HEK293 (cell line): ENCODE data around the gene LRRC7.

Experiments used
- CTCF ChIA-PET: fragments of 350-600 bp; formaldehyde crosslinking; extraction: SDS; loops from one replicate; lab custom pipeline; 2021; ENCODE audit warnings: antibody characterized with exemption; lab: Yijun Ruan, JAX
- POLR2A ChIA-PET: fragments of 300-600 bp; formaldehyde crosslinking; extraction: SDS; loops from one replicate; lab custom pipeline; 2020; ENCODE audit warnings: antibody characterized with exemption, inconsistent platforms; lab: Yijun Ruan, JAX
- H3K27ac ChIP-seq: fragments of 200-500 bp; sonication (Bioruptor generic); 2 replicates; pipeline ENCODE4 v1.5.1; 2014; ENCODE audit warnings: low read depth, low read length, control low read depth, inconsistent platforms; ENCODE audit errors: extremely low read depth
- H3K36me3 ChIP-seq, 2 experiments: fragments of 200-500 bp in 1 of 2; sonication (Bioruptor generic) in 1 of 2; 1 replicate in 1 of 2; 2 replicates in 1 of 2; pipeline ENCODE4 v1.5.1; 2014 to 2017; ENCODE audit warnings: inconsistent platforms in 2 of 2, low read length in 2 of 2; ENCODE audit not compliant: control insufficient read depth in 2 of 2, insufficient read depth in 1 of 2
- H3K4me1 ChIP-seq: fragments of 200-500 bp; sonication (Bioruptor generic); 2 replicates; pipeline ENCODE4 v1.5.1; 2014; ENCODE audit warnings: mild to moderate bottlenecking, low read length, inconsistent platforms; ENCODE audit not compliant: control insufficient read depth, insufficient read depth
- H3K4me3 ChIP-seq: 2 replicates; pipeline ENCODE4 v1.5.1; 2011; ENCODE audit warnings: low read depth, mild to moderate bottlenecking, control low read depth, low read length, moderate library complexity
- H3K9me3 ChIP-seq: fragments of 200-500 bp; sonication (Bioruptor generic); 2 replicates; pipeline ENCODE4 v1.5.1; 2014; ENCODE audit warnings: low read depth, low read length, inconsistent platforms; ENCODE audit not compliant: control insufficient read depth, insufficient read depth
- RBAK ChIP-seq: fragments of 450-650 bp; formaldehyde crosslinking; IDR thresholded peaks from 2 replicates; pipeline ENCODE4 v1.5.1; 2016; ENCODE audit warnings: missing biosample characterization, missing genetic modification characterization
- ZBTB21 ChIP-seq: fragments of 450-650 bp; formaldehyde crosslinking; IDR thresholded peaks from 2 replicates; pipeline ENCODE4 v1.5.1; 2017; ENCODE audit warnings: missing biosample characterization, missing genetic modification characterization
- ZFP37 ChIP-seq: fragments of 450-650 bp; formaldehyde crosslinking; IDR thresholded peaks from 2 replicates; pipeline ENCODE4 v1.5.1; 2016; ENCODE audit warnings: missing biosample characterization, missing genetic modification characterization
- ZNF10 ChIP-seq: fragments of 450-650 bp; formaldehyde crosslinking; IDR thresholded peaks from 2 replicates; pipeline ENCODE4 v1.5.1; 2017; ENCODE audit warnings: missing biosample characterization, missing genetic modification characterization
- ZNF184 ChIP-seq: fragments of 450-650 bp; IDR thresholded peaks from 2 replicates; pipeline ENCODE4 v1.5.1; 2018; ENCODE audit warnings: missing biosample characterization, mild to moderate bottlenecking, missing genetic modification characterization
- ZNF24 ChIP-seq: fragments of 450-650 bp; formaldehyde crosslinking; IDR thresholded peaks from 2 replicates; pipeline ENCODE4 v1.5.1; 2016; ENCODE audit warnings: missing biosample characterization, missing genetic modification characterization
- ZNF292 ChIP-seq: fragments of 450-650 bp; formaldehyde crosslinking; IDR thresholded peaks from 2 replicates; pipeline ENCODE4 v1.5.1; 2016; ENCODE audit warnings: low read depth, missing biosample characterization, missing genetic modification characterization, borderline replicate concordance
- ZNF302 ChIP-seq: fragments of 450-650 bp; formaldehyde crosslinking; IDR thresholded peaks from 2 replicates; pipeline ENCODE4 v1.5.1; 2016; ENCODE audit warnings: missing biosample characterization, missing genetic modification characterization, low read depth
- ZNF341 ChIP-seq: fragments of 450-650 bp; formaldehyde crosslinking; IDR thresholded peaks from 2 replicates; pipeline ENCODE4; 2016; ENCODE audit warnings: low read depth, missing biosample characterization, missing genetic modification characterization
- ZNF558 ChIP-seq: fragments of 450-650 bp; formaldehyde crosslinking; IDR thresholded peaks from 2 replicates; pipeline ENCODE4 v1.5.1; 2016; ENCODE audit warnings: missing biosample characterization, missing genetic modification characterization
- ZNF596 ChIP-seq: fragments of 450-650 bp; IDR thresholded peaks from 2 replicates; pipeline ENCODE4 v1.5.0; 2018; ENCODE audit warnings: missing biosample characterization, mild to moderate bottlenecking, missing genetic modification characterization, moderate library complexity
- ZNF677 ChIP-seq: fragments of 450-650 bp; IDR thresholded peaks from 2 replicates; pipeline ENCODE4 v1.5.0; 2018; ENCODE audit warnings: missing biosample characterization, mild to moderate bottlenecking, missing genetic modification characterization, moderate library complexity
- ZNF785 ChIP-seq: fragments of 450-650 bp; formaldehyde crosslinking; IDR thresholded peaks from 2 replicates; pipeline ENCODE4 v1.5.1; 2016; ENCODE audit warnings: missing biosample characterization, missing genetic modification characterization
- ZSCAN23 ChIP-seq: fragments of 450-650 bp; formaldehyde crosslinking; IDR thresholded peaks from 2 replicates; pipeline ENCODE4 v1.5.1; 2016; ENCODE audit warnings: missing biosample characterization, missing genetic modification characterization
- TF ChIP-seq, protein P1 (sequence below): fragments of 450-650 bp; IDR thresholded peaks from 2 replicates; pipeline ENCODE4 v1.5.1; 2018; ENCODE audit warnings: missing biosample characterization, missing genetic modification characterization
- TF ChIP-seq, protein P2 (sequence below): fragments of 450-650 bp; formaldehyde crosslinking; IDR thresholded peaks from 2 replicates; pipeline ENCODE4 v1.5.1; 2016; ENCODE audit warnings: missing biosample characterization, missing genetic modification characterization
- TF ChIP-seq, protein P3 (sequence below): fragments of 450-650 bp; formaldehyde crosslinking; IDR thresholded peaks from 2 replicates; pipeline ENCODE4 v1.5.1; 2016; ENCODE audit warnings: missing biosample characterization, missing genetic modification characterization
- TF ChIP-seq, protein P4 (sequence below): fragments of 450-650 bp; formaldehyde crosslinking; IDR thresholded peaks from 2 replicates; pipeline ENCODE4 v1.5.0; 2017; ENCODE audit warnings: missing biosample characterization, missing genetic modification characterization, borderline replicate concordance

LRRC7 gene

DNA sequence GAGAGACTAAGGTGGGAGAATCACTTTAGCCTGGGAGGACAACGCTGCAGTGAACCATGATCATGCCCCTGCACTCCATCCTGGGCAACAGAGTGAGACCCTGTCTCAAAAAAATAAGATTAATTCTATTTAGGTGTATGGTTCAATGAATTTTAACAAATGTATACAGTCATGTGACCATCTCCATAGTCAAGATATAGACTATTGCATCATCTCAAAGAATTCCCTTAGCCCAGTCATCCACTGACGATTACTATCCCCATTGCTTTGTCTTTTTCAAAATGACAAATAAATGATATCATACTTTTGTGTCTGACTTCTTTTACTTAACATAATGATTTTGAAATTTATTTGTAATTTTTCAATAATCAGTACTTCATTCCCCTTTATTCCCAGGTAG, 260.0 kb downstream of the LRRC7 start:
- Histone ChIP-seq H3K9me3 (no peaks in the 10 kb centered on the region), H3K36me3 (no peaks in the 10 kb centered on the region), H3K4me1 (no peaks in the 10 kb centered on the region)
- CTCF ChIA-PET, result interaction anchor here (0.6 to 0.7 kb wide), 2 partner anchors 602 to 1018 kb away, joined by 3 read pairs; no protein-coding TSS in a partner anchor
- POLR2A ChIA-PET, result no interaction called here
- TF ChIP-seq ZNF558 (tag by site-specific recombination), result no peak
- no peak for TF ChIP-seq ZNF184 (tag by site-specific recombination)
- TF ChIP-seq ZNF596 (tag by site-specific recombination), result no peak
- TF ChIP-seq, protein P1, sequence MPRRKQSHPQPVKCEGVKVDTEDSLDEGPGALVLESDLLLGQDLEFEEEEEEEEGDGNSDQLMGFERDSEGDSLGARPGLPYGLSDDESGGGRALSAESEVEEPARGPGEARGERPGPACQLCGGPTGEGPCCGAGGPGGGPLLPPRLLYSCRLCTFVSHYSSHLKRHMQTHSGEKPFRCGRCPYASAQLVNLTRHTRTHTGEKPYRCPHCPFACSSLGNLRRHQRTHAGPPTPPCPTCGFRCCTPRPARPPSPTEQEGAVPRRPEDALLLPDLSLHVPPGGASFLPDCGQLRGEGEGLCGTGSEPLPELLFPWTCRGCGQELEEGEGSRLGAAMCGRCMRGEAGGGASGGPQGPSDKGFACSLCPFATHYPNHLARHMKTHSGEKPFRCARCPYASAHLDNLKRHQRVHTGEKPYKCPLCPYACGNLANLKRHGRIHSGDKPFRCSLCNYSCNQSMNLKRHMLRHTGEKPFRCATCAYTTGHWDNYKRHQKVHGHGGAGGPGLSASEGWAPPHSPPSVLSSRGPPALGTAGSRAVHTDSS (tag by site-specific recombination), result no peak
- no peak for TF ChIP-seq RBAK (tag by site-specific recombination)
- TF ChIP-seq, protein P2, sequence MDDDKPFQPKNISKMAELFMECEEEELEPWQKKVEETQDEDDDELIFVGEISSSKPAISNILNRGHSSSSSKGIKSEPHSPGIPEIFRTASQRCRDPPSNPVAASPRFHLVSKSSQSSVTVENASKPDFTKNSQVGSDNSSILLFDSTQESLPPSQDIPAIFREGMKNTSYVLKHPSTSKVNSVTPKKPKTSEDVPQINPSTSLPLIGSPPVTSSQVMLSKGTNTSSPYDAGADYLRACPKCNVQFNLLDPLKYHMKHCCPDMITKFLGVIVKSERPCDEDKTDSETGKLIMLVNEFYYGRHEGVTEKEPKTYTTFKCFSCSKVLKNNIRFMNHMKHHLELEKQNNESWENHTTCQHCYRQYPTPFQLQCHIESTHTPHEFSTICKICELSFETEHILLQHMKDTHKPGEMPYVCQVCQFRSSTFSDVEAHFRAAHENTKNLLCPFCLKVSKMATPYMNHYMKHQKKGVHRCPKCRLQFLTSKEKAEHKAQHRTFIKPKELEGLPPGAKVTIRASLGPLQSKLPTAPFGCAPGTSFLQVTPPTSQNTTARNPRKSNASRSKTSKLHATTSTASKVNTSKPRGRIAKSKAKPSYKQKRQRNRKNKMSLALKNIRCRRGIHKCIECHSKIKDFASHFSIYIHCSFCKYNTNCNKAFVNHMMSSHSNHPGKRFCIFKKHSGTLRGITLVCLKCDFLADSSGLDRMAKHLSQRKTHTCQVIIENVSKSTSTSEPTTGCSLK (tag by site-specific recombination), result no peak
- no peak for TF ChIP-seq ZNF341 (tag by site-specific recombination)
- TF ChIP-seq ZBTB21 (tag by site-specific recombination), result no peak
- TF ChIP-seq ZNF24 (tag by site-specific recombination), result no peak
- no peak for TF ChIP-seq ZNF785 (tag by site-specific recombination)
- TF ChIP-seq ZFP37 (tag by site-specific recombination), result no peak
- TF ChIP-seq ZNF10 (tag by site-specific recombination), result no peak
- TF ChIP-seq, protein P3, sequence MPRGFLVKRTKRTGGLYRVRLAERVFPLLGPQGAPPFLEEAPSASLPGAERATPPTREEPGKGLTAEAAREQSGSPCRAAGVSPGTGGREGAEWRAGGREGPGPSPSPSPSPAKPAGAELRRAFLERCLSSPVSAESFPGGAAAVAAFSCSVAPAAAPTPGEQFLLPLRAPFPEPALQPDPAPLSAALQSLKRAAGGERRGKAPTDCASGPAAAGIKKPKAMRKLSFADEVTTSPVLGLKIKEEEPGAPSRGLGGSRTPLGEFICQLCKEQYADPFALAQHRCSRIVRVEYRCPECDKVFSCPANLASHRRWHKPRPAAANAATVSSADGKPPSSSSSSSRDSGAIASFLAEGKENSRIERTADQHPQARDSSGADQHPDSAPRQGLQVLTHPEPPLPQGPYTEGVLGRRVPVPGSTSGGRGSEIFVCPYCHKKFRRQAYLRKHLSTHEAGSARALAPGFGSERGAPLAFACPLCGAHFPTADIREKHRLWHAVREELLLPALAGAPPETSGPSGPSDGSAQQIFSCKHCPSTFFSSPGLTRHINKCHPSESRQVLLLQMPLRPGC (tag by site-specific recombination), result no peak
- TF ChIP-seq, protein P4, sequence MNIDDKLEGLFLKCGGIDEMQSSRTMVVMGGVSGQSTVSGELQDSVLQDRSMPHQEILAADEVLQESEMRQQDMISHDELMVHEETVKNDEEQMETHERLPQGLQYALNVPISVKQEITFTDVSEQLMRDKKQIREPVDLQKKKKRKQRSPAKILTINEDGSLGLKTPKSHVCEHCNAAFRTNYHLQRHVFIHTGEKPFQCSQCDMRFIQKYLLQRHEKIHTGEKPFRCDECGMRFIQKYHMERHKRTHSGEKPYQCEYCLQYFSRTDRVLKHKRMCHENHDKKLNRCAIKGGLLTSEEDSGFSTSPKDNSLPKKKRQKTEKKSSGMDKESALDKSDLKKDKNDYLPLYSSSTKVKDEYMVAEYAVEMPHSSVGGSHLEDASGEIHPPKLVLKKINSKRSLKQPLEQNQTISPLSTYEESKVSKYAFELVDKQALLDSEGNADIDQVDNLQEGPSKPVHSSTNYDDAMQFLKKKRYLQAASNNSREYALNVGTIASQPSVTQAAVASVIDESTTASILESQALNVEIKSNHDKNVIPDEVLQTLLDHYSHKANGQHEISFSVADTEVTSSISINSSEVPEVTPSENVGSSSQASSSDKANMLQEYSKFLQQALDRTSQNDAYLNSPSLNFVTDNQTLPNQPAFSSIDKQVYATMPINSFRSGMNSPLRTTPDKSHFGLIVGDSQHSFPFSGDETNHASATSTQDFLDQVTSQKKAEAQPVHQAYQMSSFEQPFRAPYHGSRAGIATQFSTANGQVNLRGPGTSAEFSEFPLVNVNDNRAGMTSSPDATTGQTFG (tag by site-specific recombination), result no peak
- TF ChIP-seq ZNF292 (tag by site-specific recombination), result no peak
- no peak for TF ChIP-seq ZSCAN23 (tag by site-specific recombination)
- TF ChIP-seq, all 188 proteins: peak for 0
- no peak overlapping the region for H3K27ac ChIP-seq
- no peak overlapping the region for H3K4me3 ChIP-seq

DNA sequence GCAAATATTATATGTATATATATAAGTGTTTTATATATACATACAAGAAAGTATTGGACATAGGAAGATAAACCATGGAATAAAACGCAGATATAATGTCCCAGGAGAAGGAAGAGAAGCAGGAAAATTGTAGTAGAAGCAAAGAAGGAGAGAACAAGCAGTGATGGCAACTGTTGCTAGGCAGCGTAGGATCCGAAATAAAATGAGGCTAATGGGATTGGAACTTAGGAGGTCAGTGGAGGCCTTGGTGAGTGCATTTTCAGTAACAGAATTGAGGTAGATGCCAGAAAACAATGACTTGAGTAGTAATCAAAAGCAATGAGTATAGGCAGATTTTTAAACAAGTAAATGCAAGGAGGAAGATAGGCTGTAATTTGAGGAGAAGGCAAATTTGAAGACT, 265.8 kb downstream of the LRRC7 start:
- ChIA-PET POLR2A (no interaction called here), CTCF (no interaction called here)
- Histone ChIP-seq H3K4me1 (no peaks in the 10 kb centered on the region), H3K36me3 (no peaks in the 10 kb centered on the region), H3K4me3 (no peak overlapping the region), H3K27ac (no peak overlapping the region), H3K9me3 (no peaks in the 10 kb centered on the region)
- TF ChIP-seq ZNF677 (tag by site-specific recombination) (no peak), ZNF302 (tag by site-specific recombination) (no peak), ZNF292 (tag by site-specific recombination) (no peak)
